ENCODE data around the gene EHBP1L1.

EHBP1L1 gene

DNA sequence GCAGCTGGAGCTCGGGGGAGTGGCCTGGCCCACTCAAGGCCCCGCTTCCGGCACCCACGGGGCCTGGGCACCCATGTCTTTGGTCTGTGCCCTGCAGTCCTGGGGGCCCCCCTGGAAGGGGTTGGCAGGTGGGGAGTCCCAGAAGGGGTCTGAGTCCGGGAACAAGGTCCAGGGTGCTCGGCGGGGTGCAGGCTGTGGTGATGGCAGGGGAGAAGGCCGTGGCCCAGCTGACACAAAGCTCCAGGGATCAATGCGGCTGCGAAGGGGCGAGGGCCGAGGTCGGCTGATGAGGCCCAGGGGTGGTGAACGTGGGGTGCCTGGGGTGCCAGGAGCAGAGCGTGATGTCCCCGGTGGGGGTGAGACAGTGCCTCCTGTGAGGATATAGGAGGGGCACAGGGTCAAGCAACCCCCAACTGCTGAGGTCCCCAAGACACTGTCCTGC is 22.4 kb downstream of the EHBP1L1 start:
- no peak overlapping the region for H3K4me3 ChIP-seq (ENCODE audit: insufficient read depth in 1 of 2, low read depth in 1 of 2, low read length in 2 of 2)

DNA sequence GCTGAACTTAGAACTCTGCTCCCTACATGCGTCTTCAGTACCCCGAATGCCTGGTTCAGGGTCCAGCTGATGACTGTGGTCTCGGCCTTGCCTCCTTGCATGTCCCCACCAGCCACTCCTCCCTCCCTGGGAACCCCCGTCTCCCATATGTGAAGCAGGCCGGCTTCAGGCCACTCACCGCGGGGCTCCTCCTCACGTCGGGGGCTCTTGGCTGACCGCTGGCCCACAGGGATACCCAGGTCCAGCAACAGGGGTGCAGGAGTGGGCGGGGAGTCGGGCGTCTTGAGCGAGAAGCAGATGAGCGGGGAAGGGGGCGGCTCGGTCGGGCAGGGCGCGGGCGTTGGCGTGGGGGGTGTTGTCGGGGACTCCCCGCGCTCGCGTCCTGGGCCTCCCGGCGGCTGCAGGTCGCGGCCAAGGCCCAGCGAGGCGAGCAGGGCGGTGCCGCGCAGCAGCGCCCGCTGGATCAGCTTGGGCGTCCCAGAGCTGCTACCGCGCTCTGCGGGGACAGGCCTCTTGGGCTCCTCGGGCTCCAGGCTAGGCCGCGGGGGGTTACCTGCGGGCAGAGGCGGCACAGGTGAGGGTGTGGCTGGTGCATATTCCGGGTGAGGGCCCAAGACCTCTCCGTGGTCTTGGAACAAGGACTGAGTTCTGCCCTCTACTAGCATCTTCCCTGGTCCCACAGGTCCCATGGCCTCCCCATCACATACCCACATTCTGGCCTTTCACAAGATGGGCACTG is 23.5 kb downstream of the EHBP1L1 start:
- Histone ChIP-seq H3K4me3 (ENCODE audit: insufficient read depth in 1 of 2, low read depth in 1 of 2, low read length in 2 of 2) (peak overlapping the region in 1 of 2 experiments; percentile 11), H3K18ac (ENCODE audit: low read depth in 1 of 2, low read length in 2 of 2) (no peak overlapping the region), H2BK5ac (ENCODE audit: low read depth, low read length, poor library complexity, severe bottlenecking) (no peak overlapping the region), H2AK5ac (ENCODE audit: low read length, severe bottlenecking) (no peak overlapping the region), H4K91ac (ENCODE audit: low read length) (no peak overlapping the region), H3K27ac (ENCODE audit: low read length, poor library complexity, severe bottlenecking) (no peak overlapping the region), H3K9ac (ENCODE audit: low read length) (no peak overlapping the region), H2BK15ac (ENCODE audit: low read depth, poor library complexity, severe bottlenecking) (no peak overlapping the region), H3K9me3 (ENCODE audit: control insufficient read depth, low read length) (no peaks in the 10 kb centered on the region), H3K4ac (ENCODE audit: low read depth in 1 of 2, low read length in 2 of 2) (no peak overlapping the region), H2AFZ (ENCODE audit: low read depth, low read length) (no peak overlapping the region), H3K4me2 (ENCODE audit: low read length, poor library complexity, severe bottlenecking) (no peak overlapping the region), H3K36me3 (ENCODE audit: control insufficient read depth in 1 of 2, insufficient read depth in 2 of 2, low read depth in 1 of 2, low read length in 2 of 2) (peaks cover 59 to 72% of the 10 kb centered on the region in 2 experiments), H3K14ac (ENCODE audit: low read length in 2 of 2) (no peak overlapping the region), H3K79me1 (replicated peaks; ENCODE audit: low read length, poor library complexity, severe bottlenecking) (peaks cover 11% of the 10 kb centered on the region), H3K4me1 (ENCODE audit: control insufficient read depth, insufficient read depth, low read depth, low read length) (peaks cover 22% of the 10 kb centered on the region), H2BK120ac (ENCODE audit: low read depth, low read length) (no peak overlapping the region), H4K8ac (ENCODE audit: low read length) (no peak overlapping the region), H3K23ac (ENCODE audit: low read length in 2 of 2) (no peak overlapping the region), H2BK12ac (ENCODE audit: low read length in 2 of 2) (no peak overlapping the region), H3K27me3 (ENCODE audit: control insufficient read depth in 1 of 2, insufficient read depth in 1 of 2, low read length in 2 of 2) (no peaks in the 10 kb centered on the region)
- 98% methylated on average over 45 of the region's 49 CpGs for WGBS
- no peak for DNase-seq

More for the DNA sequence above, 22.4 kb downstream of the EHBP1L1 start:
- Histone ChIP-seq H3K23ac (ENCODE audit: low read length in 2 of 2) (no peak overlapping the region), H3K36me3 (ENCODE audit: control insufficient read depth in 1 of 2, insufficient read depth in 2 of 2, low read depth in 1 of 2, low read length in 2 of 2) (peaks cover 52 to 72% of the 10 kb centered on the region in 2 experiments), H3K14ac (ENCODE audit: low read length in 2 of 2) (no peak overlapping the region), H2AFZ (ENCODE audit: low read depth, low read length) (no peak overlapping the region), H3K9me3 (ENCODE audit: control insufficient read depth, low read length) (no peaks in the 10 kb centered on the region), H3K18ac (ENCODE audit: low read depth in 1 of 2, low read length in 2 of 2) (no peak overlapping the region), H3K79me1 (replicated peaks; ENCODE audit: low read length, poor library complexity, severe bottlenecking) (peaks cover 11% of the 10 kb centered on the region), H3K4me2 (ENCODE audit: low read length, poor library complexity, severe bottlenecking) (no peak overlapping the region), H3K9ac (ENCODE audit: low read length) (no peak overlapping the region), H2BK5ac (ENCODE audit: low read depth, low read length, poor library complexity, severe bottlenecking) (no peak overlapping the region), H4K8ac (ENCODE audit: low read length) (no peak overlapping the region), H3K27ac (ENCODE audit: low read length, poor library complexity, severe bottlenecking) (no peak overlapping the region), H2BK120ac (ENCODE audit: low read depth, low read length) (no peak overlapping the region), H2BK12ac (ENCODE audit: low read length in 2 of 2) (no peak overlapping the region), H2AK5ac (ENCODE audit: low read length, severe bottlenecking) (no peak overlapping the region), H3K4ac (ENCODE audit: low read depth in 1 of 2, low read length in 2 of 2) (no peak overlapping the region), H4K91ac (ENCODE audit: low read length) (no peak overlapping the region), H3K4me1 (ENCODE audit: control insufficient read depth, insufficient read depth, low read depth, low read length) (peaks cover 16% of the 10 kb centered on the region), H2BK15ac (ENCODE audit: low read depth, poor library complexity, severe bottlenecking) (no peak overlapping the region), H3K27me3 (ENCODE audit: control insufficient read depth in 1 of 2, insufficient read depth in 1 of 2, low read length in 2 of 2) (no peaks in the 10 kb centered on the region)
- DNase-seq: no peak
- WGBS: 95% methylated on average over 9 of the region's 16 CpGs

DNA sequence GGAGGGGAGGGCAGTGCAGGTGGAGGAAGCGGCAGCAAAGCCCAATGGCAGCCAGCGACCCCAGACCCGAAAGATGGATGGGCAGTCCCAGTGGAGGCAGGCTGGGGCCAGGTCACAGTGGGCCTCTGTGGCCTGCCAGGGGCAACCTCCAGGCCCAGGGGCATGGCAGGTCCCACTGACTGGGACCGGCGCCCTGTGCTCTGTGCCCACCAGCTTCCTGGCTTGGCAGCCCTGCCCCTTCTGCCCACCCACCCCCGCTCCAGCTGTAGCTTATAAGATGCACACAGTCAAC is 24.0 kb downstream of the EHBP1L1 start:
- peaks cover 25% of the 10 kb centered on the region for H3K4me1 ChIP-seq (ENCODE audit: control insufficient read depth, insufficient read depth, low read depth, low read length)
- H4K8ac ChIP-seq (ENCODE audit: low read length): no peak overlapping the region
- no peak overlapping the region for H2BK15ac ChIP-seq (ENCODE audit: low read depth, poor library complexity, severe bottlenecking)
- H2AK5ac ChIP-seq (ENCODE audit: low read length, severe bottlenecking): no peak overlapping the region
- peaks cover 13% of the 10 kb centered on the region for H3K79me1 ChIP-seq (replicated peaks; ENCODE audit: low read length, poor library complexity, severe bottlenecking)
- H2BK5ac ChIP-seq (ENCODE audit: low read depth, low read length, poor library complexity, severe bottlenecking): no peak overlapping the region
- no peak overlapping the region for H4K91ac ChIP-seq (ENCODE audit: low read length)
- no peak overlapping the region for H3K18ac ChIP-seq (ENCODE audit: low read depth in 1 of 2, low read length in 2 of 2)
- H3K4me3 ChIP-seq (ENCODE audit: insufficient read depth in 1 of 2, low read depth in 1 of 2, low read length in 2 of 2): no peak overlapping the region
- no peak overlapping the region for H3K27ac ChIP-seq (ENCODE audit: low read length, poor library complexity, severe bottlenecking)
- H2BK120ac ChIP-seq (ENCODE audit: low read depth, low read length): no peak overlapping the region
- no peak overlapping the region for H3K4ac ChIP-seq (ENCODE audit: low read depth in 1 of 2, low read length in 2 of 2)
- no peak overlapping the region for H3K14ac ChIP-seq (ENCODE audit: low read length in 2 of 2)
- H3K9ac ChIP-seq (ENCODE audit: low read length): no peak overlapping the region
- H3K23ac ChIP-seq (ENCODE audit: low read length in 2 of 2): no peak overlapping the region
- no peak overlapping the region for H2AFZ ChIP-seq (ENCODE audit: low read depth, low read length)
- no peaks in the 10 kb centered on the region for H3K27me3 ChIP-seq (ENCODE audit: control insufficient read depth in 1 of 2, insufficient read depth in 1 of 2, low read length in 2 of 2)
- 98% methylated on average over 6 of the region's 6 CpGs for WGBS
- peaks cover 64 to 77% of the 10 kb centered on the region in 2 experiments for H3K36me3 ChIP-seq (ENCODE audit: control insufficient read depth in 1 of 2, insufficient read depth in 2 of 2, low read depth in 1 of 2, low read length in 2 of 2)
- no peaks in the 10 kb centered on the region for H3K9me3 ChIP-seq (ENCODE audit: control insufficient read depth, low read length)
- no peak overlapping the region for H3K4me2 ChIP-seq (ENCODE audit: low read length, poor library complexity, severe bottlenecking)
- no peak for DNase-seq
- H2BK12ac ChIP-seq (ENCODE audit: low read length in 2 of 2): no peak overlapping the region

DNA sequence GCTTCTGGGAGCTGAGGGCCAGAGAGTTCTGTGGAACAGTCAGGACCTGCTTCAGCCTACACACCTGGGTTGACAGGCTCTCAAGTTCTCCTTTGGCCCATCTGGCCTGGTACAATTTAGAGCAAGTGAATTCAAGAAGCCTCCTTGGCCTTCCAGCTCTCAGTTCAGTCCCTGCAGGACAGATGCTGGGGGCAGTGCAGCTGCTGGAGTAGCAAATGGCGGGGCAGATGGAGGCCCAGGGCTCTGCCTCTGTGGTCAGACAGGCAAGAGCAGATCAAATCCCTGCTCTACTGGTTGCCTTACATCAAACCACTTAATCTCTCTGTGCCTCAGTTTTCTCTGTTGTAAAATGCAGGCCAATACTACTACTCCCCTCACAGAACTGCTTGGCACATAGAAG is 28.4 kb downstream of the EHBP1L1 start:
- Histone ChIP-seq H3K9me3 (ENCODE audit: control insufficient read depth, low read length) (no peaks in the 10 kb centered on the region), H2BK5ac (ENCODE audit: low read depth, low read length, poor library complexity, severe bottlenecking) (no peak overlapping the region), H3K18ac (ENCODE audit: low read depth in 1 of 2, low read length in 2 of 2) (no peak overlapping the region), H3K14ac (ENCODE audit: low read length in 2 of 2) (no peak overlapping the region), H3K4me3 (ENCODE audit: insufficient read depth in 1 of 2, low read depth in 1 of 2, low read length in 2 of 2) (no peak overlapping the region), H3K27me3 (ENCODE audit: control insufficient read depth in 1 of 2, insufficient read depth in 1 of 2, low read length in 2 of 2) (no peaks in the 10 kb centered on the region), H3K4ac (ENCODE audit: low read depth in 1 of 2, low read length in 2 of 2) (no peak overlapping the region), H4K8ac (ENCODE audit: low read length) (no peak overlapping the region), H3K23ac (ENCODE audit: low read length in 2 of 2) (no peak overlapping the region), H3K9ac (ENCODE audit: low read length) (no peak overlapping the region), H3K27ac (ENCODE audit: low read length, poor library complexity, severe bottlenecking) (peak overlapping the region; percentile 17), H2BK120ac (ENCODE audit: low read depth, low read length) (no peak overlapping the region), H3K4me1 (ENCODE audit: control insufficient read depth, insufficient read depth, low read depth, low read length) (peaks cover 38% of the 10 kb centered on the region), H3K79me1 (replicated peaks; ENCODE audit: low read length, poor library complexity, severe bottlenecking) (peaks cover 37% of the 10 kb centered on the region), H2BK12ac (ENCODE audit: low read length in 2 of 2) (no peak overlapping the region), H2AFZ (ENCODE audit: low read depth, low read length) (no peak overlapping the region), H2BK15ac (ENCODE audit: low read depth, poor library complexity, severe bottlenecking) (no peak overlapping the region), H2AK5ac (ENCODE audit: low read length, severe bottlenecking) (no peak overlapping the region), H3K4me2 (ENCODE audit: low read length, poor library complexity, severe bottlenecking) (no peak overlapping the region), H3K36me3 (ENCODE audit: control insufficient read depth in 1 of 2, insufficient read depth in 2 of 2, low read depth in 1 of 2, low read length in 2 of 2) (peaks cover 64 to 83% of the 10 kb centered on the region in 2 experiments), H4K91ac (ENCODE audit: low read length) (no peak overlapping the region)
- DNase-seq: no peak
- 100% methylated on average over 1 of the region's 1 CpG for WGBS

Measured in mesenchymal stem cell (in vitro differentiated cells and primary cell).